SIG-M5 (cell line): ENCODE measurements around the gene LEMD1.

Source experiments
- DNase-seq: peaks from one replicate; lab custom pipeline; 2025; lab: John Stamatoyannopoulos, UW

Gene LEMD1

GRCh38 chr1:205421798-205422197 lies at the start of gene LEMD1:
Gene LEMD1 (minus strand): TSS chr1:205422056. CDS start chr1:205420536, 1,520 bp downstream.
- DNase-seq: no peak

GRCh38 chr1:205470131-205470530 lies 48.3 kb upstream of the LEMD1 start:
- DNase-seq: no peak

GRCh38 chr1:205466595-205467220 lies 44.9 kb upstream of the LEMD1 start:
- DNase-seq: no peak

GRCh38 chr1:205465392-205465791 lies 43.5 kb upstream of the LEMD1 start:
- no peak for DNase-seq

- no peak for DNase-seq
Observed at GRCh38 chr1:205458777-205459566, 37.1 kb upstream of the LEMD1 start.

GRCh38 chr1:205456868-205457745 lies 35.3 kb upstream of the LEMD1 start:
- DNase-seq: no peak

- DNase-seq: no peak
Observed at GRCh38 chr1:205456383-205456867, 34.6 kb upstream of the LEMD1 start.

- no peak for DNase-seq
Observed at GRCh38 chr1:205455581-205456382, 33.9 kb upstream of the LEMD1 start, which contains the start of gene BLACAT1. Gene BLACAT1 (minus strand): TSS chr1:205456045.

GRCh38 chr1:205454903-205455335 lies 33.1 kb upstream of the LEMD1 start:
- no peak for DNase-seq

GRCh38 chr1:205453466-205453865 lies 31.6 kb upstream of the LEMD1 start:
- DNase-seq: no peak

- DNase-seq: no peak
Observed at GRCh38 chr1:205452933-205453332, 31.1 kb upstream of the LEMD1 start.

GRCh38 chr1:205452364-205452763 lies 30.5 kb upstream of the LEMD1 start:
- DNase-seq: no peak

GRCh38 chr1:205451759-205452164 lies 29.9 kb upstream of the LEMD1 start:
- no peak for DNase-seq

- no peak for DNase-seq
Observed at GRCh38 chr1:205451202-205451601, 29.3 kb upstream of the LEMD1 start.

GRCh38 chr1:205450448-205450847 lies 28.6 kb upstream of the LEMD1 start:
- DNase-seq: no peak

GRCh38 chr1:205449750-205450443 lies 28.0 kb upstream of the LEMD1 start:
- DNase-seq: no peak

- DNase-seq: no peak
Observed at GRCh38 chr1:205449254-205449749, 27.4 kb upstream of the LEMD1 start.

- DNase-seq: no peak
Observed at GRCh38 chr1:205448540-205449253, 26.8 kb upstream of the LEMD1 start.

GRCh38 chr1:205447457-205448341 lies 25.8 kb upstream of the LEMD1 start:
- DNase-seq: no peak
